ENCODE data around the gene TGIF2. TPM values are rescaled to one million over a fixed set of nuclear protein-coding genes. Genes with fewer than 3 reads are reported as not detected.

Gene TGIF2
- total and polyA plus RNA-seq, 2 donors (not counting 1 experiment from before 2014, with no cell fraction given), result 24.0 to 45.6 TPM

GRCh38 chr20:36591854-36592641, 18.7 kb downstream of the TGIF2 start:
- no peak overlapping the region for H3K9ac ChIP-seq (ENCODE audit: low read length)
- POLR2A ChIA-PET, result interaction anchor here (0.6 to 1.1 kb wide), 5 partner anchors 13 to 243 kb away, joined by 3 to 6 read pairs (median 4); partner anchors contain the start of gene TGIF2
- no peak overlapping the region for H2AFZ ChIP-seq (ENCODE audit: insufficient read depth, low read depth, low read length, poor library complexity, severe bottlenecking)
- ATAC-seq (ENCODE audit: low read depth), result no peak
- TF ChIP-seq CTCF (IDR thresholded peaks at IDR 0.05), result no peak
- TF ChIP-seq EZH2 (IDR thresholded peaks at IDR 0.05; ENCODE audit: borderline replicate concordance, insufficient read depth, low read depth, low read length, poor library complexity, severe bottlenecking), result no peak
- peaks cover 55% of the 10 kb centered on the region for H3K4me1 Mint-ChIP-seq
- peaks cover 34 to 39% of the 10 kb centered on the region in 2 donors for H3K4me1 ChIP-seq (ENCODE audit: control insufficient read depth in 2 of 2, insufficient read depth in 2 of 2, low read length in 2 of 2)
- H3K4me2 ChIP-seq (replicated peaks; ENCODE audit: low read depth, low read length, poor library complexity, severe bottlenecking), result no peak overlapping the region
- H3K27me3 Mint-ChIP-seq, result no peaks in the 10 kb centered on the region
- H4K20me1 ChIP-seq (ENCODE audit: control insufficient read depth, insufficient read depth, low read length, poor library complexity, severe bottlenecking), result peaks cover 5% of the 10 kb centered on the region
- peaks cover 0 to 4% (median 0%) of the 10 kb centered on the region in 3 donors for H3K9me3 ChIP-seq (ENCODE audit: control extremely low read depth in 1 of 3, control insufficient read depth in 2 of 3, insufficient read depth in 1 of 3, low read length in 2 of 3)
- no peak for DNase-seq
- H3K27ac Mint-ChIP-seq, result peak overlapping the region; percentile 80
- H3K9me3 Mint-ChIP-seq (ENCODE audit: insufficient read depth), result no peaks in the 10 kb centered on the region
- H3K27ac ChIP-seq (ENCODE audit: low read length in 2 of 2), result peak overlapping the region in 1 of 2 donors; percentile 89
- no peak overlapping the region for H3K4me3 Mint-ChIP-seq
- intact Hi-C loops (cut with micrococcal nuclease), result no loop called here
- peaks cover 33% of the 10 kb centered on the region for H3K79me2 ChIP-seq (ENCODE audit: control insufficient read depth, insufficient read depth, low read length)
- no peak overlapping the region for H3K4me3 ChIP-seq (ENCODE audit: control extremely low read depth in 1 of 5, extremely low read depth in 1 of 5, insufficient read depth in 1 of 5, low read depth in 2 of 5, low read length in 4 of 5)
- 84% methylated on average over 5 of the region's 9 CpGs for WGBS (ENCODE audit: insufficient coverage)
- peaks cover 5 to 31% of the 10 kb centered on the region in 2 experiments for H3K36me3 ChIP-seq (replicated peaks in 1 of 2; ENCODE audit: control extremely low read depth in 1 of 2, control insufficient read depth in 1 of 2, extremely low read depth in 1 of 2, insufficient read depth in 2 of 2, low read length in 1 of 2)
- H3K27me3 ChIP-seq (replicated peaks in 1 of 4; ENCODE audit: control extremely low read depth in 1 of 4, control insufficient read depth in 3 of 4, insufficient read depth in 4 of 4, low read length in 3 of 4), result no peaks in the 10 kb centered on the region
- CTCF ChIA-PET, result interaction anchor here (0.7 to 3.2 kb wide), 4 partner anchors 13 to 398 kb away, joined by 4 to 8 read pairs (median 7); partner anchors contain the start of genes RAB5IF and TGIF2

Measured in B cell (primary cell).